Measurements from ENCODE around the gene MAN1C1.

Gene MAN1C1

GRCh38 chr1:25804964-25805862, 188.6 kb downstream of the MAN1C1 start:
- H3K9me3 ChIP-seq (ENCODE audit: insufficient read depth, low read length, severe bottlenecking): no peaks in the 10 kb centered on the region
- ATAC-seq (ENCODE audit: insufficient read depth, low read depth): no peak
- H3K79me2 ChIP-seq (ENCODE audit: insufficient read depth, low read length): no peaks in the 10 kb centered on the region
- DNase-seq: no peak
- H3K27ac ChIP-seq (ENCODE audit: low read length): no peak overlapping the region
- H4K20me1 ChIP-seq (ENCODE audit: insufficient read depth, low read length): peaks cover 6% of the 10 kb centered on the region
- H3K4me3 ChIP-seq (ENCODE audit: low read depth in 1 of 2, low read length in 2 of 2): no peak overlapping the region
- peaks cover 12% of the 10 kb centered on the region for H3K27me3 ChIP-seq (ENCODE audit: insufficient read depth, low read length, poor library complexity)
- TF ChIP-seq EZH2 (IDR thresholded peaks at IDR 0.05; ENCODE audit: borderline replicate concordance, low read depth, low read length, severe bottlenecking) (no peak), CTCF (IDR thresholded peaks at IDR 0.05; ENCODE audit: borderline replicate concordance, extremely low read depth, low read length, poor library complexity, severe bottlenecking) (no peak)
- no peak overlapping the region for H2AFZ ChIP-seq (ENCODE audit: low read depth, low read length)
- no peak overlapping the region for H3K4me2 ChIP-seq (ENCODE audit: insufficient read depth, low read length)
- H3K36me3 ChIP-seq (ENCODE audit: insufficient read depth, low read length): no peaks in the 10 kb centered on the region
- H3K4me1 ChIP-seq (ENCODE audit: insufficient read depth, low read length): peaks cover 8% of the 10 kb centered on the region
- H3K9ac ChIP-seq (ENCODE audit: low read depth, low read length): no peak overlapping the region

GRCh38 chr1:25805863-25806225, 189.3 kb downstream of the MAN1C1 start:
- H4K20me1 ChIP-seq (ENCODE audit: insufficient read depth, low read length): peaks cover 11% of the 10 kb centered on the region
- no peak for DNase-seq
- TF ChIP-seq CTCF (IDR thresholded peaks at IDR 0.05; ENCODE audit: borderline replicate concordance, extremely low read depth, low read length, poor library complexity, severe bottlenecking): no peak
- TF ChIP-seq EZH2 (IDR thresholded peaks at IDR 0.05; ENCODE audit: borderline replicate concordance, low read depth, low read length, severe bottlenecking): no peak
- H3K27me3 ChIP-seq (ENCODE audit: insufficient read depth, low read length, poor library complexity): peaks cover 5% of the 10 kb centered on the region
- no peak overlapping the region for H3K27ac ChIP-seq (ENCODE audit: low read length)
- H3K79me2 ChIP-seq (ENCODE audit: insufficient read depth, low read length): no peaks in the 10 kb centered on the region
- no peak overlapping the region for H3K4me3 ChIP-seq (ENCODE audit: low read depth in 1 of 2, low read length in 2 of 2)
- ATAC-seq (ENCODE audit: insufficient read depth, low read depth): no peak
- H3K4me2 ChIP-seq (ENCODE audit: insufficient read depth, low read length): no peak overlapping the region
- no peak overlapping the region for H3K9ac ChIP-seq (ENCODE audit: low read depth, low read length)
- H3K9me3 ChIP-seq (ENCODE audit: insufficient read depth, low read length, severe bottlenecking): no peaks in the 10 kb centered on the region
- H3K4me1 ChIP-seq (ENCODE audit: insufficient read depth, low read length): peaks cover 4% of the 10 kb centered on the region
- no peaks in the 10 kb centered on the region for H3K36me3 ChIP-seq (ENCODE audit: insufficient read depth, low read length)
- no peak overlapping the region for H2AFZ ChIP-seq (ENCODE audit: low read depth, low read length)

- H3K9me3 ChIP-seq (ENCODE audit: insufficient read depth, low read length, severe bottlenecking): no peaks in the 10 kb centered on the region
- no peak for ATAC-seq (ENCODE audit: insufficient read depth, low read depth)
- no peaks in the 10 kb centered on the region for H3K79me2 ChIP-seq (ENCODE audit: insufficient read depth, low read length)
- no peak overlapping the region for H3K9ac ChIP-seq (ENCODE audit: low read depth, low read length)
- H4K20me1 ChIP-seq (ENCODE audit: insufficient read depth, low read length): peaks cover 8% of the 10 kb centered on the region
- H3K4me3 ChIP-seq (ENCODE audit: low read depth in 1 of 2, low read length in 2 of 2): no peak overlapping the region
- TF ChIP-seq CTCF (IDR thresholded peaks at IDR 0.05; ENCODE audit: borderline replicate concordance, extremely low read depth, low read length, poor library complexity, severe bottlenecking) (no peak), EZH2 (IDR thresholded peaks at IDR 0.05; ENCODE audit: borderline replicate concordance, low read depth, low read length, severe bottlenecking) (no peak)
- H3K27me3 ChIP-seq (ENCODE audit: insufficient read depth, low read length, poor library complexity): no peaks in the 10 kb centered on the region
- H3K4me1 ChIP-seq (ENCODE audit: insufficient read depth, low read length): peaks cover 3% of the 10 kb centered on the region
- H3K4me2 ChIP-seq (ENCODE audit: insufficient read depth, low read length): no peak overlapping the region
- no peaks in the 10 kb centered on the region for H3K36me3 ChIP-seq (ENCODE audit: insufficient read depth, low read length)
- H2AFZ ChIP-seq (ENCODE audit: low read depth, low read length): no peak overlapping the region
- DNase-seq: no peak
- no peak overlapping the region for H3K27ac ChIP-seq (ENCODE audit: low read length)
Measured at GRCh38 chr1:25806418-25806817, 189.8 kb downstream of the MAN1C1 start.
